ENCODE data around the gene WDR46.
"Not testable (repeated sequence)": the region's sequence is repeated elsewhere in the genome, so short reads cannot be mapped to it uniquely, and the experiment has no call there.

WDR46 gene

DNA sequence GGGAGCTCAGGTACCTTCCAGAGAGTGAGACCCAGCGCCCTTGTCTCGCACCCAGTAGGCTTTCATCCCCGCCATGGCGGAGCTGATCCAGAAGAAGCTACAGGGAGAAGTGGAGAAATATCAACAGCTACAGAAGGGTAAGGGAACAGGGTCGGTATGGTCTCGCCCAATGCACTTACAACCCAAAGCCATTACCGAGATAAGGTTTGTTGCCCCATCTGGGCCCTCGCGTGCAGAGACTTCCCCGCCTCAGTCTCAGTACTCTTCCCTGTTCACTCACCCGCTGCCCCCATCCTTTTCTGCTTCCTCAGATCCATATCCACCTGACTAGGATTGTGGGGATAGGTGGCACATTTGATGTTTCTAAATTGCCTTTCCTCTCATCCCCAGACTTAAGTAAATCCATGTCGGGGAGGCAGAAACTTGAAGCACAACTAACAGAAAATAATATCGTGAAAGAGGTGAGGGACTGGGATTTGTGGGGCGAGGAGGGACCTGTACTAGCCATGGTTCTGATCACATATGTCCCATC lies 811 bp upstream of the WDR46 start:
- no peak for DNase-seq (ENCODE audit: low read depth in 1 of 2, low spot score in 1 of 2)

DNA sequence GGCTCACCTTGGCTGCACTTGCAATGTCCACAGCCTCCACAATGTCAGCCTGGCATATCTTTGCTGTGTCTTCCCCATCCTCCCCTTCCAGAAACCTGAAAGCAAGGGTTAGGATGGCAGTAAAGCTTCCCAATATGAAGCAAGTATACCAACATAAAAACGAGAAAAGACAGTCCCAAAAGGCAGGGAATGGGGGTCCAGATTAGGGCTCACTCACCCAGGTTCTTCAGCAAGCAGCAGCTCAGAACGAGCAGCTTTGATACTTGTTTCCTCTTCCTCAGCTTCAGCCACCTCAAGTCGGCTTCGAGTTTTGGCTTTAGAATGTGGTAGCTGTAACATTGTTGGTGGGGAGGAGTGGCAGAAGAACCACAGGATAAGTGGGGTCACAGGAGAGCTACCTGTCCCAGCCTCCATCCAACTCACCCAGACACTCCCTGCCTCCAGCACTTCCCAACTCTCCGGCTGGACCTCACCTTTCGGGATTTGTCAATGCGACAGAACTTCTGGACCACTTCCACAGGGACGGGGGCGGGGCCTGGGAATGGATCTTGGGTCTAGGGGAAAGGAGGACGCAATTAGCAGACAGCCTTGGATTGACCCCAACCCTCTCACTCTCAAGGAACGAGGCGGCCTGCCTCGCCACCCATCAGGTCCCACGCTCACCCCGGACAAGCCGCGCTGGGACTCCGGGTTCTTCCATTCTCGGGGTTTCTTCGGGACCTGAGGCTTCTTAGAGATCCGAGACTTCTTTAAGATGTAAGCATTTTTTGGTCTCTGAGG lies 708 bp downstream of the WDR46 start:
- DNase-seq (ENCODE audit: low read depth in 1 of 2, low spot score in 1 of 2), result no peak

DNA sequence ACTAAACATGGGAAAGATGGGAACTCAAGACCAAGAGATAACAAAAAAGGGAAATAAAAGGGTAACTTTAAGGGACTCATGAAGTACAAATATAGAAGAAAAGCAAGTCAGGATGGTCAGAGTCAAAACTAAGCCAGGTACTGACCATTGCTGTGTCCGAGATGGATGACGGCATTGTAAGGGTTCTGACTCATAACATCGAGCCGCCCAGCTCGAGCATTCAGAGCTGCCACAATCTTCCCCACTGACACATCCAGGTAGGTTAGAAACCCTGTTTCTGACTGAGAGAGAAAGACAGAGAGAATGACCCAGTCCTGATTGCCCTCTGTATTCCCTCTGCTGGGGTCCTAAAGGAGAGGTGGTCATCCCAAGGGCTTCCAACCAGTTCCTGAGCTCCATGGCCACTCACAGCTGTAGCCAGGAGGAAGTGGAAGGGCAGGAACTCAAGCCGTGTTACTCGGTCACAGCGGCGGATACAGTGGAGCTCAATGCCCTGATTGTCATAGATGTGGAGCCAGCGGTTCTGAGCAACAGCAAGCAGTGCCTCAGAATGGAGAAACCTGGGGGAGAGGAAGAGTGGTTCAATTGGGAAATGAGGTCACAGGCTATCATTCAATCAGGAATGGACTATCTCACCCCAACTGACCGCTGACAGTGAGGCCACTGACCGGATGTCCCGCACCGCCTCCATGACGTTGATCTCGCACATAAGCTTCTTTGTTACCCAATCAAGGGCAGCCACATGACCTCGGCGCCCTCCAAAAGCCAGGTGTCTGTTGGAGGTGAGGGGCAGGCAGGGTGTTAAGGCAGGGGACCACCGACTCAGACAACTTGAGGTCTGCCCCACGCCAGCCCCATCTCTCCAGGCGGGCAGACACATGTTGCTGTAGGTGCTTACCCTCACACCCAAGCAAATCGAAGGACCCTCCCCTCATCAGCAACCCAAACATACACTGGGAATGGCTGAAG lies 1.8 kb downstream of the WDR46 start:
- DNase-seq (ENCODE audit: low read depth in 1 of 2, low spot score in 1 of 2), result no peak

DNA sequence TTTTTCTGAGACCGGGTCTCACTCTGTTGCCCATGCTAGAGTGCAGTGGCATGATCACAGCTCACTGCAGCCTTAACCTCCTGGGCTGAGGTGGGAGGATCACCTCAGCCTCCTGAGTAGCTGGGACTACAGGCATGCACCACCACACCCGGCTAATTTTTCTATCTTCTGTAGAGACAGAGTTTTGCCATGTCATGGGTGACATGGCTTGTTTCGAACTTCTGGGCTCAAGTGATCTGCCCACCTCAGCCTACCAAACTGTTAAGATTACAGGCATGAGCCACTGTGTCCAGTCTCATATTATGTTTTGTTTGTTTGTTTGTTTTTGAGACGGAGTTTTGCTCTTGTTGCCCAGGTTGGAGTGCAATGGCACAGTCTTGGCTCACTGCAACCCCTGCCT lies 3.8 kb downstream of the WDR46 start:
- not testable (repeated sequence) for DNase-seq (ENCODE audit: low read depth in 1 of 2, low spot score in 1 of 2)

DNA sequence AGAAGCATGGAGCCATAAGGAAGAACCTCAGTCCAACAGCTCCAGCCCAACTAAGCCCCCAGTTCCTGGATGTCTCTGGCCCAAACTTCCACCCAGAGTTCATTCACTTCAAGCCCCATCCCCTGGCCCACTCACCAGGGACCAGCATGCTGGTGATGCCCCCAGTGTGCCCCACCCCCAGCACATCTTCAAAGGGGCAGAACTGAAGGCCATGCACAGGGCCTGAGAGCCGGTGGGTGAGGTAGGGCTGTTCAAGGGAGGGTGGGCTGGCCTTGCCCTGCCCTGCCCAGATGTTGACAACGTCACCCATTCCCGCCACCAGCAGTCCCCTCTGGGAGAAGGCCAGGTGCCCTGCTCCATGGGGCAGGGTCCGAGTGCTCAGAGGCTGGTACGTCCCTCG lies 8.5 kb downstream of the WDR46 start:
- no peak for DNase-seq (ENCODE audit: low read depth in 1 of 2, low spot score in 1 of 2)

DNA sequence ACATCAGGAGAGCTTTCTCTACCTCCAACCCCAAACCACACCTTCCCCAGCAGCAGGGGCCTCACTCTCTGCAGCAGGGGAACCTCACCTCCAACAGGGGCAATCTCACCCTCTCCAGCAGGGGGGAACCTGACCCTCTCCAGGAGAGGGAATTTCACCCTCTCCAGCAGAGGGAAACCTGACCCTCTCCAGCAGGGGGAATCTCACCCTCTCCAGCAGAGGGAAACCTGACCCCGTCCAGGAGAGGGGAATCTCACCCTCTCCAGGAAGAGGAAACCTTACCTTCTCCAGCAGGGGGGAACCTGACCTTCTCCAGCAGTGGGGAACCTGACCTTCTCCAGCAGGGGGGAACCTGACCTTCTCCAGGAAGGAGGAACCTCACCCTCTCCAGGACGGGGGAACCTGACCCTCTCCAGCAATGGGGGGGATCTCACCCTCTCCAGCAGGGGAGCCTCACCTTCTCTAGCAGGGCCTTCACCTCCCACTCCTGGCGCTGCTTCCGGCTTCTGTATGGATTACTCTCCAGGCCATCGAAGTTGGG lies 9.0 kb downstream of the WDR46 start:
- no peak for DNase-seq (ENCODE audit: low read depth in 1 of 2, low spot score in 1 of 2)

DNA sequence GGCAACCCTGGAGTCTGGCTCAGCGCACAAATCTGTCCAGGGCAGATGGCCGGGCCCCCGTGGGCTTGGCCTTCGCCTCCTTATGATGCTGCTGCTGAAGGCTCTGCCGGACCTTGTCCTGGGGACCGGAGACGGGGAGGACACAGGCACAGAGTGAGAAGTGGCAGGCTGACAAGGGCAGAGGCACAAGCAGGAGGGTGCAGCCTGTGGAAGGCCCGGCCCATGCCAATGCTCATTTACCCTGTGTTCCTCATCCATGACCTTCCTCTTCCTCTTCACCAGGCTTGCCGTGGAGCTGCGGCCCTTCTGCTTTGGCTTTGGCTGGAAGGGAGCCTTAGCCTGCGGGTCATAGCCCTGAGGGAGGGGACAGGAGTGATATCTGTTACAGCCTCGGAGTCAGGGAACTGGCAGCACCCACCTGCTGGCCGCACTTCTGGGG lies 9.8 kb downstream of the WDR46 start:
- DNase-seq (ENCODE audit: low read depth in 1 of 2, low spot score in 1 of 2), result no peak

DNA sequence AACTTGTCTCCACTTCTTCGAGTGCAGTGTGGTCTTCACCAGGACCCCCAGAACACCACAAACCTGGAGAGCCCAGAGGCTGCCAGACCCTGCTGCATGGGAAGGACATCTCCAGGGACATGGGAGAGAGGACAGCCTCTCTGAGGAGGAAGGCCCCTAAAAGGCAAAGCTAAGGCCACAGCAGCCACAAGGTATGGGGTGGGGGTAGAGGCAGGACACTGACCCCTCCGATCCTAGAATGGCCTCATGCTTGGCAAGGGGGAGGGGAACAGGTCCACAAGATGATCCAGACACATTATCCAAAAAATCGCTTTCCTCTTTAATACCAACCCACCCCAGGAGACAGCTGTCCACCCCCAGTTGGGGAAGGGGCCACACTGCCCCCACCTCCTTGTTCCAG lies 10.2 kb downstream of the WDR46 start:
- no peak for DNase-seq (ENCODE audit: low read depth in 1 of 2, low spot score in 1 of 2)

DNA sequence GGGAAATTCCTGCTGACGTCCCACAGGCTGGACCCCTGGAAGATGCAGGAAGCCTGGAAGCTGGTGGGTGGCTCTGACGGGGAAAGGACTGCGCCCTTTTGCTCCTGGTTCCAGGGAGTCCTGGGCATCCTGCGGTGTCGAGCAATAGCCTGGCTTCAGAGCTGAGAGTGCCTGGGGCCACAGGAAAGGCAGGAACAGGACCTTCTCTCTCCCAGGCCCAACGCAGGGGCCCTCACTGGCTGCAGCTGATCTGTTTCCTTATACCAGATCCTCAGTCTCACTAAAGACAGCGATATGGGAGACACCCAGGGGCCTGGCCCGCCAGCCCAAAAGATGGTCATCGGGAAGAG lies 10.7 kb downstream of the WDR46 start:
- no peak for DNase-seq (ENCODE audit: low read depth in 1 of 2, low spot score in 1 of 2)

DNA sequence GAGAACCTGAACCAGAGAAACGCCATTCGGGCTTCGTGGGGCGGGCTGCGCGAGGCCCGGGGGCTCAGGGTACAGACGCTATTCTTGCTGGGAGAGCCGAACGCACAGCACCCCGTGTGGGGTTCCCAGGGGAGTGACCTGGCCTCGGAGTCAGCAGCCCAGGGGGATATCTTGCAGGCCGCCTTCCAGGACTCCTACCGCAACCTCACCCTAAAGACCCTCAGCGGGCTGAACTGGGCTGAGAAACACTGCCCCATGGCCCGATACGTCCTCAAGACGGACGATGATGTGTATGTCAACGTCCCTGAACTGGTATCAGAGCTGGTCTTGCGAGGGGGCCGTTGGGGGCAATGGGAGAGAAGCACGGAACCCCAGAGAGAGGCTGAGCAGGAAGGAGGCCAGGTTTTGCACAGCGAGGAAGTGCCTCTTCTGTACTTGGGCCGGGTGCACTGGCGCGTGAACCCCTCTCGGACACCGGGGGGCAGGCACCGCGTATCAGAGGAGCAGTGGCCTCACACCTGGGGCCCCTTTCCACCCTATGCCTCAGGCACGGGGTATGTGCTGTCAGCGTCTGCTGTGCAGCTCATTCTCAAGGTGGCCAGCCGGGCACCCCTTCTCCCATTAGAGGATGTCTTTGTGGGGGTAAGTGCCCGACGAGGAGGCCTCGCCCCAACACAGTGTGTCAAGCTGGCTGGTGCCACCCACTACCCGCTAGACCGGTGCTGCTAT lies 11.2 kb downstream of the WDR46 start:
- no peak for DNase-seq (ENCODE audit: low read depth in 1 of 2, low spot score in 1 of 2)

DNA sequence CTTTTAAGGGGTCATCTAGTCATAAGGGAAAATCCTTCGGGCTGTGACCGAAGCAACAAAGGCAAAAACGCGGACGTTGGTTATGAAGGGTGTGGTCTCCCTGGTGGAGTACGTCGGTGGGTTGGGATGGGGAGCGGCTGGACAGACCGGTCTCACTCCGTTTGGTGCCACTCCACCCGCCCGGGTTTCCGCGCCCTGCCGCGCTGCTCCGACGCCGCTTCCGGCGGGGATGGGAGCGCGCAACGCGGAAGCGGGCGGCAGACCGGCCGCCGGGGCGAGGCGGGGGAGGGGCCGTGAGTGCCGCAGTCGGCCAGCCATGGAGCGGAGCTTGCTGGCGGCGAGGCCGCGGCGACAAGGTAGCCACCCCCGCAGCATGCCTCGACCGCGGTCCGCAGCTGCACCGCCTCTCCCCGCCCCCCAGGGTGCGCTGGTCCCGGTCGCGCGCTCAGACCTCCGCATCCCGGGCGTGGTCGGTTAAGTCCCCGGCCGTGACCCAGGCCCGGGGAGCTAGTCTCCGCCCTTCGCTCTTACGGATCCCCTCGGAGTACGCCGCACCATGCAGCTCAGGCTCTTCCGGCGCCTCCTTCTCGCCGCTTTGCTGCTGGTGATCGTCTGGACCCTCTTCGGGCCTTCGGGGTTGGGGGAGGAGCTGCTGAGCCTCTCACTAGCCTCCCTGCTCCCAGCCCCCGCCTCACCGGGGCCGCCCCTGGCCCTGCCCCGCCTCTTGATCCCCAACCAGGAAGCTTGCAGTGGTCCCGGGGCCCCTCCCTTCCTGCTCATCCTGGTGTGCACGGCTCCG lies 12.0 kb downstream of the WDR46 start, which contains the start of gene B3GALT4:
B3GALT4 (plus strand) TSS at position 260 of the 799 bp plus-strand sequence; CDS start at position 557, 297 bp downstream.
- peak; percentile 43 to 68 for DNase-seq (ENCODE audit: low read depth in 1 of 2, low spot score in 1 of 2)

DNA sequence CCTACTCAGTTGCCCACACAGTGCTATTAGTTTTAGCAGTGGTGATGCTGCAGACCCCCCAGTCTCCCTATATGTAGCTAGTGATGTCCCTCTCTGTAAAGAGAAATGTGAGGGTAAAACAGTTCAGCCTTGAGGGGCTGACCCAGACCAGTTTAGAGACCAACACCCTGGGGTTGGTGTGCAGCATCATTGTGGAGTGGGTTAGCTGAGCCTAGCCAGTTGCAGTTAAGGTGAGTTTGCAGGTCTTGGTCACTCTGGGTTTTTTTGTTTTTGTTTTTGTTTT lies 12.5 kb downstream of the WDR46 start:
- no peak for DNase-seq (ENCODE audit: low read depth in 1 of 2, low spot score in 1 of 2)

DNA sequence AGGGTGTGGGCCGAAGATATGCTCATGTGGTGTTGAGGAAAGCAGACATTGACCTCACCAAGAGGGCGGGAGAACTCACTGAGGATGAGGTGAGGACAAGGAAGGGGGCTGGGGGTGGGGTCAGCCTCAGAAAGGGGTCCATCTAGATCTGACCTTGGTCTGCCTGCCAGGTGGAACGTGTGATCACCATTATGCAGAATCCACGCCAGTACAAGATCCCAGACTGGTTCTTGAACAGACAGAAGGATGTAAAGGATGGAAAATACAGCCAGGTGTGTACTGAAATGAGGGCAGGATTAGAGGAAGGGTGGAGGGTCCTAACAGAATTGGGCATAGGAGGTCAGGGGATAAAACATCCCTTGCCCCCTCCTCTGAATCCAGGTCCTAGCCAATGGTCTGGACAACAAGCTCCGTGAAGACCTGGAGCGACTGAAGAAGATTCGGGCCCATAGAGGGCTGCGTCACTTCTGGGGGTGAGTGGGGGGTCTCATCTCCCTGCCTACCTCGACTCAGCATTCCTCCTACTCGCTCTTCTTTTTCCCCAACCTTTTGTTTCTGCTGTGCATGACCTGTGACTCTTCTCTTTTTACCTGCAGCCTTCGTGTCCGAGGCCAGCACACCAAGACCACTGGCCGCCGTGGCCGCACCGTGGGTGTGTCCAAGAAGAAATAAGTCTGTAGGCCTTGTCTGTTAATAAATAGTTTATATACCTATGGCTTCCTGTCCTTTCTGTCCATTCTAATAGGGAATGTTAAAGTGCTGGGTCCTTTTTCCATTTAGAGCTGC lies 13.1 kb downstream of the WDR46 start:
- not testable (repeated sequence) for DNase-seq (ENCODE audit: low read depth in 1 of 2, low spot score in 1 of 2)

DNA sequence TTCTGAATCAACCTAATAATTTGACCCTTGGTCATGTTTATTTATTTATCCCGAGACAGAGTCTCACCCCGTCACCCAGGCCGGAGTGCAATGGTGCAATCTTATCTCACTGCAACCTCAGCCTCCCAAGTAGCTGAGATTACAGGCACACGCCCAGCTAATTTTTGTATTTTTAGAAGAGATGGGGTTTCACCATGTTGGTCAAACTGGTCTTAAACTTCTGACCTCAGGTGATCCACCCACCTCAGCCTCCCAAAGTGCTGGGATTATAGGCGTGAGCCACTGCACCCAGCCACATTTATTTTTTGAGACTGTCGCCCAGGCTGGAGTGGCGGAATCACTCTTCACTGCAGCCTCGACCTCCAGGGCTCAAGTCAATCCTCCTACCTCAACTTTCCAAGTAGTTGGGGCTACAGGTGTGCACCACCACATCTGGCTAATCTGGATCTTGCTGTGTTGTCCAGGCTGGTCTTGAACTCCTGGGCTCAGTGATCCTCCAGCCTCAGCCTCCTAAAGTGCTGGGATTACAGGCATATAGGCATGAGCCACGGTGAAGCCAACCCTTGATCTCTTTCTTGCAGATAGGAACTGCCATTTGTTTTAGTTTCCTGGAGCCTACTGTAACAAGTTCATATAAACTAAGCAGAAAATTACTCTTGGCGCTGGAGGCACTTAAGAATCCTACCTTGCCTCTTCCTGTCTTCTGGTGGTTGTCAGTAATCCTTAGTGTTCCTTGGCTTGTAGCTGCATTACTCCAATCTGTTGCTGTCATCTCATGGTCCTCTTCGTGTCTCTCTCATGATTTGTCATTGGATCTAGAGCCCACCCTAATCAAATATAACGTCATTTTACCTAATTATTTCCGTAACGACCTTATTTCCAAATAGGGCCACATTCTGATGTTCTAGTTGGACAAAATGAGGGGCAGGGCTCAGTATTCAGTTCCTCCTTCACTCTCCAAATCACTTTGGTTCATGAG lies 14.8 kb downstream of the WDR46 start:
- no peak for DNase-seq (ENCODE audit: low read depth in 1 of 2, low spot score in 1 of 2)

DNA sequence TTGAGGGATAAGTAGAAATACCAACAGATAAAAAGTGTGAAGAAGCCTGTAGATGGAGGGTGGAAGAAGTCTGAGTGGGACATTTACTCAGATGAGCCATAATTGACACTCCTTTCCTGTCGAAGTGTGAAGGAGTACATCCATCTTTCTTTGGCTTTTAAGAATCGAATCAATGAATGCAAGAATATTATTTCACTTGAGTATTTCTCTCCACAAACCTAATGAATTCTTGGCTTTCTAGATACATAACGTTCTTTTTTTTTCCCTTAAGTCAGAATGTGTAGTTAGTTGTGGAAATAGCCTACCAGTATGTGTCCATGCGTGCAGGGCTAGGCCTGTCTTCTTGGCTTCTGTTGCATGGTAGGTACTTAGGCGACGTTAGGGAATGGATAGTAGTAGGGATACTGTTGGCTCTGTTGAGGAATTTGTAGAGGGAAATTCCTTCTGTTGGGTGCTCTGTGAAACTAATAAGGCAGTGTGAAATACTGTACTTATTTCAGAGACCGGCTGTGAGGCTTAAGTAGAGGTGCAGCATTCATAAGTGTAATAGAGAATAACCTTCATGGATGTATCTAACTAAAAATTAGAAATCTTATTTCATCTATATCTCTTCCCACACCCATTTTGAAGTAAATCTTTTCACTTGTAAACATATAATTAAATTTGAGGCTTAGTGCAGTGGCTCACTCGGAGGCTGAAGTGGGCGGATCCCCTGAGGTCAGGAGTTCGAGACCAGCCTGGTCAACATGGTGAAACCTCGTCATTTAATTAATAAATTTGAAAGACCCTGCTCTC lies 15.7 kb downstream of the WDR46 start:
- no peak for DNase-seq (ENCODE audit: low read depth in 1 of 2, low spot score in 1 of 2)

DNA sequence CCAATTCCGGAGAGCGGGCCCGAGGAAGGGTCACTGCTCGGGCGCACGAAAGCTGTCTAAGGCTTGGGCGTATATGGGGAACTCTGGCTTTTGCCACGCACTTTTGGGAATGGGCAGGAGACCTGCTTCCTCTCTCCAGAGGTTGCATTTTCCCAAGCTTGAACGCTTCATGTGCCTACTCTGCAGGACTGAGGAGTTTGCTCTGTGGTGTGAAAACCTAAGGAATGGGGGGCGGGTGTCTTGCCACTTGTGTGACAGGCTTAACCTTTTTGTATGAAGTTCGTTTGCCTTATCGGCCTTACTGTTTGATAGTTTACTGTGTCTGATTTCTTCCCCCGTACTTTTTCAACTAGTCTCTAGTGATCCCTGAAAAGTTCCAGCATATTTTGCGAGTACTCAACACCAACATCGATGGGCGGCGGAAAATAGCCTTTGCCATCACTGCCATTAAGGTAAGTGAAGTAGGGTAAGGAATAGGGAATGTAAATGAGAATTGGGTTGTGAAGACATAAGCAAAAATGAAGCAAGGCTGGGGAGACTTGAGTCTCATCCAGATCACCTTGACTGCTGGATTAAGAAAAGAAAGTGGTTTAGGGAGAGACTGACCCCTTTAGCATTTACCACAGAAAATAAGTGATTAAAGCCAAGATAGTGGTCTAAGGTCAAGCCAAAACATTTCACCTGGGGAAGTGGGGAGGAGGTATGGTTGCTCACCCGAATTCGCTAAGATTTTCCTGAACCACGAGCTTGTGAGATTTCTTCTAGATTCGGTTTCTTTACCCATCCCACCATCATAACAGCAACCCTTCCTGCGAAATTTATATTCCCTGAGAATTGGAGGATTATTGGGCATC lies 16.5 kb downstream of the WDR46 start:
- no peak for DNase-seq (ENCODE audit: low read depth in 1 of 2, low spot score in 1 of 2)

All from stimulated activated CD4-positive, alpha-beta T cell treated with anti-CD3 and anti-CD28 coated beads, Interleukin-15, amount 100 ng/mL, for 1 hour (primary cell).